Skin epidermis (tissue), 12 donors: ENCODE data around the gene SV2A.
"Not testable (repeated sequence)": the region's sequence is repeated elsewhere in the genome, so short reads cannot be mapped to it uniquely, and the experiment has no call there.

ENCODE experiments used
- H3K27ac ChIP-seq, 21 experiments: fragments of 200-600 bp; sonication (generic) in 11 of 21; one replicate each; pipeline ENCODE4 v1.5.0; 2020; ENCODE audit warnings: mild to moderate bottlenecking in 3 of 21, inconsistent platforms in 2 of 21, moderate library complexity in 2 of 21
- H3K4me3 ChIP-seq, 7 experiments: fragments of 200-600 bp; sonication (generic) in 2 of 7; one replicate each; pipeline ENCODE4 v1.5.0; 2020; ENCODE audit warnings: inconsistent platforms in 2 of 7, mild to moderate bottlenecking in 2 of 7, moderate library complexity in 1 of 7

Gene SV2A

GRCh38 chr1:149888999-149889289 lies 28.7 kb downstream of the SV2A start:
- Histone ChIP-seq H3K27ac (peak overlapping the region in 20 of 21 experiments; percentile 85 to 97 (median 94)), H3K4me3 (peak overlapping the region; percentile 56 to 76 (median 61))

- H3K27ac ChIP-seq, result peak overlapping the region; percentile 54 to 97 (median 93)
- peak overlapping the region; percentile 56 to 76 (median 61) for H3K4me3 ChIP-seq
These were observed 29.2 kb downstream of the SV2A start for GRCh38 chr1:149888247-149888998.

- H3K27ac ChIP-seq, result peak overlapping the region; percentile 82 to 97 (median 93)
These were observed 30.0 kb downstream of the SV2A start for GRCh38 chr1:149887456-149888246.

GRCh38 chr1:149887196-149887455 lies 30.5 kb downstream of the SV2A start:
- Histone ChIP-seq H3K4me3 (peak overlapping the region; percentile 56 to 76 (median 61)), H3K27ac (peak overlapping the region; percentile 82 to 97 (median 93))

More at GRCh38 chr1:149887456-149888246, 30.0 kb downstream of the SV2A start:
- peak overlapping the region; percentile 56 to 76 (median 61) for H3K4me3 ChIP-seq

GRCh38 chr1:149886396-149887195 lies 31.0 kb downstream of the SV2A start:
- H3K4me3 ChIP-seq, result peak overlapping the region; percentile 56 to 76 (median 61)
- H3K27ac ChIP-seq, result peak overlapping the region; percentile 82 to 97 (median 93)

- Histone ChIP-seq H3K4me3 (peak overlapping the region; percentile 56 to 76 (median 61)), H3K27ac (peak overlapping the region; percentile 20 to 97 (median 93))
These were observed 31.6 kb downstream of the SV2A start for GRCh38 chr1:149886121-149886395.

- Histone ChIP-seq H3K4me3 (peak overlapping the region; percentile 56 to 76 (median 61)), H3K27ac (peak overlapping the region; percentile 20 to 97 (median 93))
These were observed 32.1 kb downstream of the SV2A start for GRCh38 chr1:149885339-149886120.

GRCh38 chr1:149884433-149885338 lies 33.0 kb downstream of the SV2A start:
- H3K4me3 ChIP-seq, result peak overlapping the region; percentile 56 to 76 (median 61)
- peak overlapping the region in 20 of 21 experiments; percentile 85 to 97 (median 94) for H3K27ac ChIP-seq

- H3K4me3 ChIP-seq, result no peak overlapping the region
- peak overlapping the region in 1 of 21 experiments; percentile 27 for H3K27ac ChIP-seq
These were observed 33.9 kb downstream of the SV2A start for GRCh38 chr1:149883598-149884247.

- Histone ChIP-seq H3K27ac (no peak overlapping the region), H3K4me3 (no peak overlapping the region)
These were observed 35.8 kb downstream of the SV2A start for GRCh38 chr1:149881876-149882275.

- Histone ChIP-seq H3K27ac (peak overlapping the region in 6 of 21 experiments; percentile 15 to 65 (median 28)), H3K4me3 (no peak overlapping the region)
These were observed 38.1 kb downstream of the SV2A start for GRCh38 chr1:149879556-149879955.

GRCh38 chr1:149877211-149877946 lies 40.3 kb downstream of the SV2A start:
- Histone ChIP-seq H3K4me3 (no peak overlapping the region), H3K27ac (no peak overlapping the region)

GRCh38 chr1:149873060-149873459 lies 44.6 kb downstream of the SV2A start:
- not testable (repeated sequence) for H3K4me3 ChIP-seq, H3K27ac ChIP-seq

- H3K27ac ChIP-seq, result not testable (repeated sequence)
These were observed 50.8 kb downstream of the SV2A start for GRCh38 chr1:149866887-149867286.

GRCh38 chr1:149861497-149862054 lies 56.1 kb downstream of the SV2A start:
- not testable (repeated sequence) for H3K27ac ChIP-seq, H3K4me3 ChIP-seq

More at GRCh38 chr1:149866887-149867286, 50.8 kb downstream of the SV2A start:
- not testable (repeated sequence) for H3K4me3 ChIP-seq

- H3K4me3 ChIP-seq, H3K27ac ChIP-seq: not testable (repeated sequence)
These were observed 56.8 kb downstream of the SV2A start for GRCh38 chr1:149860684-149861496.
